Right ventricle myocardium inferior (tissue), 1 donor: Measurements from ENCODE around the gene RBM18. TPM values are rescaled to one million over a fixed set of nuclear protein-coding genes. Genes with fewer than 3 reads are reported as not detected.

Experiments
- ATAC-seq: fragments of 200-7000 bp; cut with Tn5 transposase; one replicate; pipeline ENCODE4 v1.9.1; 2020; ENCODE audit warnings: mild to moderate bottlenecking, moderate library complexity
- DNase-seq: peaks from one replicate; pipeline ENCODE4 v3.0.0; 2021; ENCODE audit errors: missing footprints
- intact Hi-C: fragments of 100-400 bp; cut with DNase I; formaldehyde crosslinking; loops from one replicate; pipeline ENCODE4 v1.11.0; 2022
- total RNA-seq: library from RNA; stranded (reverse); fragmentation: NEBNext Ultra II Directional; extraction: Animal tissue kit (Norgen Biotek cat#: 25700); gene quantifications from one replicate; pipeline ENCODE4 v1.2.1, GENCODE V29; 2021
- donor health status: DM: no; HTN: yes; CAD: no; lungs with severe emphysema.

Gene RBM18
- total RNA-seq, 1 donor from 2014 or later = 38.5 TPM

DNA sequence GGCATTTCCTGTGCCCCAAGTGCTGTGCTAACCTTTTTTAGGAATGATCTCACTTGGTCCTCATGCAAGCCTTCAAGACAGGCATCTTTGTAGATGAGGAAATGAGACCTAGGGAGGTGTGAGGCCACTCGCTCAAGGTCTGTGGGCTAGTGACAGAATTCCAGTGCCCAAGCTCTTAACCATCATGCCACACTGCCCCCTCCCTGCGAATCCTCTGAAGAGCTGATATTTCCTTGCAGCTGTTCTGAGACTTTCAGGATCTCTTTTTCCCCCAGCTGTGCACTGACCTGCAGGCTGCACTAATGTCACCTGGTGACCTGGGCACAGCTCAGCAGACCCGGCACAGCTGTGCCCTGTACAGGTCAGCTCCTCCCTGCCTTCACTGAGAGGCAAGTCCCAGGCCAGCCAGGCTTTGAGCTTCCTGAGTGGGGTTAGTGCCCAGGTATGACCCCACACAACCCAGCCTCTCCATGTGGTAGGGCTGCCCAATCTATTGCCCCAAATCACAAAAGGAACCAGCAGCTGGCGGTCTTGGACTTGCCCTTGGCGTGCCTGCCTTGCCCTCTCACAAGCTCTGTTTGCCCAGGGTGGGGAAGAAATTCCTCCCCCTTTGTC lies 72.3 kb downstream of the RBM18 start:
- no peak for ATAC-seq

GRCh38 chr9:122191584-122191983 lies 73.1 kb downstream of the RBM18 start:
- ATAC-seq = no peak
- no peak for DNase-seq
- intact Hi-C loops = no loop called here

More for the DNA sequence above, 72.3 kb downstream of the RBM18 start:
- intact Hi-C loops = no loop called here
- no peak for DNase-seq

DNA sequence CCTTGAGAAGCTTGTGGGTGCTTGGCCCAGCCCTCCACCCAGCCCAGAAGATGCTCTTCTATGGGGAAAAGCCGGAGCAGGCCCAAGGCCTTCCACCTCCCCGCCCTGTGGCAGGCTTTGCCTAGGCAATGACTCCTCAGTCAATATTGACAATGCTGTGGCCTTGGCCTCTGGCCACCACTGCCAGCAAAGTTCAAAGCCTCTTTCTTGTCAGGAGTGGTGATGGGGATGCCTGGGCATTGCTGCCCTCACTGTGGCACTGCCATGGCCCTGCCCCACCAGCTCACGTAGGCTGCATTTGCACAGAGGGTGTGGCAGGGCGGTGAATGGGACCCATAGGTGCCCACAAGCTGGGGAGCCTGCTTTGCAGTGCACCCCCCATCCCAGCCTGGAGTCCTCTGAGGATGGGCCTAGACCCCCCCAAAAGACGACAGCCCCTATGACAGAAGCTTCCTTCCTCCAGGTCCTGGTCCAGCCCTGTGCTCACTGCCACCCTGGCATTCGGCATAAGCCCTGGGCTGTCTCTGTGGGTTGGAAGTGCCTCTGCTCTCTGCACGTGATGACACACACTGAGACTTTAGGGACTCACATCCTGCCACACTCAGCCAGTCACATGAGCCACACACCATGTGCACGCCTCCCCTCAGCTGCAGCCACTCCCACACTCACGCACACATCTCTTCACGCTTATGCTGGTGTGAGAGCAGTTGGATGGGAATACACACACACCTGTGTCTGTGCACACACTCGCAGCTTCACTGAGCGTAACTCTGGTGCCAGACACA lies 73.9 kb downstream of the RBM18 start:
- no peak for ATAC-seq
- DNase-seq = no peak
- intact Hi-C loops = no loop called here

- no peak for ATAC-seq
- no peak for DNase-seq
- intact Hi-C loops = no loop called here
These were observed 76.3 kb downstream of the RBM18 start for GRCh38 chr9:122188369-122188768.

Other genes with a start within 250 kb of the RBM18 start
- gene TTLL11, start 171.5 kb downstream of the RBM18 start, total RNA-seq = 5.0 TPM
- 297 TPM for gene NDUFA8, start 105.1 kb downstream of the RBM18 start, total RNA-seq
- gene MORN5, start 104.9 kb downstream of the RBM18 start, total RNA-seq = not detected
- 6.1 TPM for gene LHX6, start 35.9 kb downstream of the RBM18 start, total RNA-seq
- gene MRRF, start within 50 bp of the RBM18 start, total RNA-seq = 39.1 TPM
- 4.0 TPM for gene PTGS1, start 106.2 kb upstream of the RBM18 start, total RNA-seq
- gene OR1J1, start 213.1 kb upstream of the RBM18 start, total RNA-seq = not detected
- not detected for gene OR1J2, start 246.0 kb upstream of the RBM18 start, total RNA-seq